ENCODE data around the gene DAZAP1. TPM values are rescaled to one million over a fixed set of nuclear protein-coding genes. Genes with fewer than 3 reads are reported as not detected.
A peak's percentile ranks its signal among the peaks of the same experiment; 100 is the strongest.

The DAZAP1 gene
- total and polyA plus RNA-seq, 9 donors: 29.6 to 113 (median 77.4) TPM

DNA sequence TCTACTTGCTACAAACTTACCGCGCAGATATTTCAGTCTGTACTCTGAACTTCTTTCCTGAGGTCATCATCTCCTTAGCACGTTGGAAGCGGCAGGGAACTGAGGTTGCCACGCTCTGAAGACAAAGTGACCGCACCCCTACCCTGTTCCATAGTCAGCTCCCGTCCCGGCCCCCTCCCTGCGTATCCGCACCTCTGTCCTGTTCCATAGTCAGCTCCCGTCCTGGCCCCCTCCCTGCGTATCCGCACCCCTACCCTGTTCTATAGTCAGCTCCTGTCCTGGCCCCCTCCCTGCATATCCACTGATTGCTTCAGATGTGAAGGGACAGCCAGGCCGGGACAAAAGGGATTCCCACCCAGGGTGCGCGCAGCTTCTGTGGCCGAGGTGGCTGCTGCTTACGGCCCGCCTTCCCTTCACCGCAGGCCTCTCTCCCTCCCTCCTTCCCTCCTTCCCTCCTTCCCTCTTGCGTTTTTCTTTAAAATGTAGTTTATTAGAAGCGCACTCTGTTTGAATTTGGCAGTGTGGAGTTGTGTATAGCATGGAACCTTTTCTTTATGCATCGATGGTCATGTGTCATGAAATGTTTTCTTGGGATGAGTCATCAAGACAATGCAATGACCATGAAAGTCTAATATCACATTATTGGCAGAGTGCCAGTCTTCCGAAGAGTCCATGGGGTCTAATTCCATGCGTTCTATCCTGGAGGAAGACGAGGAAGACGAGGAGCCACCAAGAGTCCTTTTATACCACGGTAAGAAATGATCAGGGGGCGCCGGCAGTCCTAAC lies 45.6 kb upstream of the DAZAP1 start:
- Histone ChIP-seq H3K9me3 (no peaks in the 10 kb centered on the region), H3K36me3 (no peaks in the 10 kb centered on the region), H3K4me3 (peak overlapping the region; percentile 15), H3K27me3 (no peaks in the 10 kb centered on the region), H3K4me1 (ENCODE audit: insufficient read depth) (peaks cover 20% of the 10 kb centered on the region), H3K27ac (peak overlapping the region in 1 of 2 donors; percentile 62)
- TF ChIP-seq POLR2A (IDR thresholded peaks at IDR 0.05): no peak
- TF ChIP-seq, protein P1, sequence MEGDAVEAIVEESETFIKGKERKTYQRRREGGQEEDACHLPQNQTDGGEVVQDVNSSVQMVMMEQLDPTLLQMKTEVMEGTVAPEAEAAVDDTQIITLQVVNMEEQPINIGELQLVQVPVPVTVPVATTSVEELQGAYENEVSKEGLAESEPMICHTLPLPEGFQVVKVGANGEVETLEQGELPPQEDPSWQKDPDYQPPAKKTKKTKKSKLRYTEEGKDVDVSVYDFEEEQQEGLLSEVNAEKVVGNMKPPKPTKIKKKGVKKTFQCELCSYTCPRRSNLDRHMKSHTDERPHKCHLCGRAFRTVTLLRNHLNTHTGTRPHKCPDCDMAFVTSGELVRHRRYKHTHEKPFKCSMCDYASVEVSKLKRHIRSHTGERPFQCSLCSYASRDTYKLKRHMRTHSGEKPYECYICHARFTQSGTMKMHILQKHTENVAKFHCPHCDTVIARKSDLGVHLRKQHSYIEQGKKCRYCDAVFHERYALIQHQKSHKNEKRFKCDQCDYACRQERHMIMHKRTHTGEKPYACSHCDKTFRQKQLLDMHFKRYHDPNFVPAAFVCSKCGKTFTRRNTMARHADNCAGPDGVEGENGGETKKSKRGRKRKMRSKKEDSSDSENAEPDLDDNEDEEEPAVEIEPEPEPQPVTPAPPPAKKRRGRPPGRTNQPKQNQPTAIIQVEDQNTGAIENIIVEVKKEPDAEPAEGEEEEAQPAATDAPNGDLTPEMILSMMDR (IDR thresholded peaks at IDR 0.05): no peak
- no peak for TF ChIP-seq EP300 (IDR thresholded peaks at IDR 0.05)
- WGBS, 3 donors: 25 to 35% (median 28%) methylated on average over 30 of the region's 30 CpGs
- intact Hi-C loops (cut with DNase I): no loop called here
- no peak for DNase-seq

DNA sequence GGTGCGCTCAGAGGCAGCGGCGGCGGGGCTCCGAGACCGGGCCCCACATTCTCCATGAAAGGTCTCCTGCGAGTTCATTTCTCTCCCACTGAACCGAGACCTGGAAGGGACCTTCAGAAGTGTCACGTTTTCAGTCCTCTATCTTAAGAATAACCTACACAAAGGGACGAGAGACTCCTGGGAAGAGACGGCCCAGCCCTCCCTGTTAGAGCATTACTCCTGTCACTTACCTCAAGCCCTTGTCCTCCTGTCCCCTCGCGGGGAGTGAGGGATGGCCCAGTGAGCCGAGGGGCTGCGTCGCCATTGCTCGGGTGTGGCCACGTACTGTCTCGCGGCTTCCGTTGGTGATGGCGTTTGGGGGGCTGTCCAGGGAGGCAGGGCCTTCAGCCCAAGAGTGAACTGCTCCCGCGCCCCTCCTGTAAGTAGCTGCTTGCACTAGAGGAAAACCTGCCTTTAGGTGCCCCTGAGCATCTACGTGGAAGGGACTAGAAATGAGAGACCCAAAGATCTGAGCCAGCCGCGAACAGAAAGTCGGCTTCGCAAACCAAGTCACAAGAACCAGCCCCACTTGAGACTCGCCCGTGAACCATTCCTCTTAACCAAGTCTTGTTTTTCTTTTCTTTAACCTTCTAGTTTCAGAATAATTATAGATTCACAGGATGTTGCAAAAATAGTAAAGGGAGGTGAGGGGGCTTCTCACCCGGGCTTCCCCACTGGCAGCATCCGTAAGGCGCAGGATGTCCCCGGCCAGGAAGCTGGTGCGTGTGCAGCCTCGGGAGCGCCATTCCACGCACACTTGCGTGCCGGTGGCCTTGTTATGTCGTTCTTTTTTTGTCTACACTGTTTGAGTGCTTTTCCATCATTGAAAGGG lies 44.8 kb upstream of the DAZAP1 start:
- H3K4me1 ChIP-seq (ENCODE audit: insufficient read depth): peaks cover 20% of the 10 kb centered on the region
- intact Hi-C loops (cut with DNase I): no loop called here
- DNase-seq: no peak
- H3K27me3 ChIP-seq: no peaks in the 10 kb centered on the region
- WGBS, 3 donors: 86 to 92% (median 86%) methylated on average over 42 of the region's 42 CpGs
- TF ChIP-seq, protein P1 (IDR thresholded peaks at IDR 0.05): no peak
- TF ChIP-seq EP300 (IDR thresholded peaks at IDR 0.05) (no peak), POLR2A (IDR thresholded peaks at IDR 0.05) (no peak)
- no peak overlapping the region for H3K4me3 ChIP-seq
- no peaks in the 10 kb centered on the region for H3K9me3 ChIP-seq
- peak overlapping the region in 1 of 2 donors; percentile 62 for H3K27ac ChIP-seq
- H3K36me3 ChIP-seq: no peaks in the 10 kb centered on the region

DNA sequence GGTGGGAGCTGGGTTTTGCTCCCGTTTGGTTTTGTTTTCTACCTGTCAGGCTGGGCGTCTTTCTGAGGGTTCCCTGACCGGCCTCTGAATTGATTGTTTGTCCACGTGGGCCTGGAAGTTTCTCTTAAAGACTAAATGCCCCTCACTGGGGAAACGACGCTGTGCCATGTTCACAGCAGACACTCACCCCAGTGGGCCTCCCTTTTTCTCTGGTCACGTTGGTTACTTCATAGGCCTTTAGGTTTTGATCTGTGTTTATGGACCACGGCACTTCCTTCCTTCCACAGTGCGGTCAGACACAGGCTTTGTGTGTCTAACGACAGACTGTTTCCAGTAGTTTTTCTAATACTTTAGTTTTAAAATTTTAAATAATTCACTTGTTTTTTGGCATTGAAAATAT lies 43.8 kb upstream of the DAZAP1 start:
- Histone ChIP-seq H3K27ac (no peak overlapping the region), H3K4me3 (no peak overlapping the region), H3K36me3 (no peaks in the 10 kb centered on the region), H3K27me3 (no peaks in the 10 kb centered on the region), H3K9me3 (no peaks in the 10 kb centered on the region), H3K4me1 (ENCODE audit: insufficient read depth) (peaks cover 19% of the 10 kb centered on the region)
- DNase-seq: no peak
- intact Hi-C loops (cut with DNase I): no loop called here
- WGBS, 3 donors: 86 to 93% (median 91%) methylated on average over 10 of the region's 10 CpGs
- TF ChIP-seq, protein P1 (IDR thresholded peaks at IDR 0.05): no peak
- TF ChIP-seq EP300 (IDR thresholded peaks at IDR 0.05) (no peak), POLR2A (IDR thresholded peaks at IDR 0.05) (no peak)

DNA sequence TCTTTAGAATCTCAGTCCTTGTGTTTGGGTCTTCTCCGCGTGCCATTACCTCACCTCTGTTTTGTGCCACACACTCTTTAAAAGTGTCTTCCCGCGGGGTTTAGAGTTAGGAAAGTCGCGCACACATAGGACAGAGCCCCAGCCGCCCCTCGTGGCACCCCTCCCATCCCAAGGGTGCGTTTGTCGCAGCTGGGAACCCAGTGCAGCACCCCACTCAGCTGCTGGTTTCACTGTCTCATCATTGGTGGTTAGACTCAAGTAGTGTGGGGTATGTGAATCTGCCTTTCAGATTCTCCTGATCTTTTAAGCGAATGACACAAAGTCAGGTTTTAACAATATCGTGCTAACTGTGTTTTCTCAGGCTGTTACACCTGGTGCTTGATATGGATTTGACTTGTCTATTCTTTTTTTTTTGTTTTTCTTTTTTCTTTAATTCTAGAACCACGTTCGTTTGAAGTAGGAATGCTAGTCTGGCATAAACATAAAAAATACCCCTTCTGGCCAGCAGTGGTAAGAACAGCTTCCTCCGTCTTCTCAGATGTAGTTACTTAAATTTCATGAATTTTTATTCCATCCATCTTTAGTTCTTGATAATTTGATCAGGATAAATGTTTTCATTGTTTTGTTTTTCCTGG lies 43.2 kb upstream of the DAZAP1 start:
- no peak overlapping the region for H3K4me3 ChIP-seq
- H3K27me3 ChIP-seq: no peaks in the 10 kb centered on the region
- WGBS, 3 donors: 81 to 84% (median 84%) methylated on average over 15 of the region's 15 CpGs
- peaks cover 15% of the 10 kb centered on the region for H3K4me1 ChIP-seq (ENCODE audit: insufficient read depth)
- DNase-seq: no peak
- no peak overlapping the region for H3K27ac ChIP-seq
- H3K36me3 ChIP-seq: no peaks in the 10 kb centered on the region
- intact Hi-C loops (cut with DNase I): no loop called here
- TF ChIP-seq, protein P1 (IDR thresholded peaks at IDR 0.05): no peak
- TF ChIP-seq EP300 (IDR thresholded peaks at IDR 0.05): no peak
- H3K9me3 ChIP-seq: no peaks in the 10 kb centered on the region

Data from ovary (tissue), 9 donors.